Colonic mucosa (tissue), 4 donors: ENCODE measurements around the gene PYY. TPM values are rescaled to one million over a fixed set of nuclear protein-coding genes. Genes with fewer than 3 reads are reported as not detected.
A peak's percentile ranks its signal among the peaks of the same experiment; 100 is the strongest.

Source experiments
- DNase-seq: peaks from one replicate; pipeline ENCODE4 v3.0.0-alpha.2; 2020
- H3K27ac ChIP-seq: fragments of 200-600 bp; one replicate; pipeline ENCODE4 v1.8.0; 2021
- H3K27me3 ChIP-seq: fragments of 200-600 bp; one replicate; pipeline ENCODE4 v1.8.0; 2021
- H3K36me3 ChIP-seq: fragments of 200-600 bp; one replicate; pipeline ENCODE4 v1.8.0; 2021
- H3K4me1 ChIP-seq: fragments of 200-600 bp; one replicate; pipeline ENCODE4 v1.8.0; 2021; ENCODE audit warnings: mild to moderate bottlenecking
- H3K4me3 ChIP-seq: fragments of 200-600 bp; one replicate; pipeline ENCODE4 v1.8.0; 2021
- H3K9ac ChIP-seq, 2 donors: one replicate each; pipeline ENCODE4 v1.7.0; 2013; ENCODE audit warnings: control low read depth in 2 of 2, low read depth in 2 of 2, low read length in 2 of 2
- H3K9me3 ChIP-seq: fragments of 200-600 bp; one replicate; pipeline ENCODE4 v1.8.0; 2021
- intact Hi-C: fragments of 100-400 bp; cut with DNase I; formaldehyde crosslinking; loops from one replicate; pipeline ENCODE4 v1.14.1; 2022
- total RNA-seq, 2 donors: library from RNA; stranded (reverse); fragmentation: NEBNext Ultra II Directional in 1 of 2; extraction: Animal tissue kit (Norgen Biotek cat#: 25700) in 1 of 2; gene quantifications; one replicate each; pipeline ENCODE4 v1.2.1, GENCODE V29; 2021
- TF ChIP-seq, protein P1 (sequence below): fragments of 200-600 bp; IDR thresholded peaks from one replicate; pipeline ENCODE4 v1.8.0; 2022; ENCODE audit warnings: antibody characterized with exemption, mild to moderate bottlenecking
- donor health status: healthy.
- donor health status: DM: no; HTN: no; CAD: no.
- donor health status: DM: no; HTN: no; CAD: no.

PYY gene
- total RNA-seq, 2 donors from 2014 or later = 73.8 to 258 TPM

- Histone ChIP-seq H3K27me3 (peaks cover 19% of the 10 kb centered on the region), H3K36me3 (no peaks in the 10 kb centered on the region), H3K9me3 (no peaks in the 10 kb centered on the region), H3K4me3 (no peak overlapping the region), H3K27ac (no peak overlapping the region), H3K9ac (no peak overlapping the region), H3K4me1 (peaks cover 8% of the 10 kb centered on the region)
- no peak for DNase-seq
- TF ChIP-seq, protein P1, sequence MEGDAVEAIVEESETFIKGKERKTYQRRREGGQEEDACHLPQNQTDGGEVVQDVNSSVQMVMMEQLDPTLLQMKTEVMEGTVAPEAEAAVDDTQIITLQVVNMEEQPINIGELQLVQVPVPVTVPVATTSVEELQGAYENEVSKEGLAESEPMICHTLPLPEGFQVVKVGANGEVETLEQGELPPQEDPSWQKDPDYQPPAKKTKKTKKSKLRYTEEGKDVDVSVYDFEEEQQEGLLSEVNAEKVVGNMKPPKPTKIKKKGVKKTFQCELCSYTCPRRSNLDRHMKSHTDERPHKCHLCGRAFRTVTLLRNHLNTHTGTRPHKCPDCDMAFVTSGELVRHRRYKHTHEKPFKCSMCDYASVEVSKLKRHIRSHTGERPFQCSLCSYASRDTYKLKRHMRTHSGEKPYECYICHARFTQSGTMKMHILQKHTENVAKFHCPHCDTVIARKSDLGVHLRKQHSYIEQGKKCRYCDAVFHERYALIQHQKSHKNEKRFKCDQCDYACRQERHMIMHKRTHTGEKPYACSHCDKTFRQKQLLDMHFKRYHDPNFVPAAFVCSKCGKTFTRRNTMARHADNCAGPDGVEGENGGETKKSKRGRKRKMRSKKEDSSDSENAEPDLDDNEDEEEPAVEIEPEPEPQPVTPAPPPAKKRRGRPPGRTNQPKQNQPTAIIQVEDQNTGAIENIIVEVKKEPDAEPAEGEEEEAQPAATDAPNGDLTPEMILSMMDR = no peak
- intact Hi-C loops = loop anchor here (5.0 kb wide), 1 partner anchor 36 kb away; the partner anchor contains the start of gene PYY
Measured at GRCh38 chr17:43988301-43988700, 34.6 kb upstream of the PYY start.

DNA sequence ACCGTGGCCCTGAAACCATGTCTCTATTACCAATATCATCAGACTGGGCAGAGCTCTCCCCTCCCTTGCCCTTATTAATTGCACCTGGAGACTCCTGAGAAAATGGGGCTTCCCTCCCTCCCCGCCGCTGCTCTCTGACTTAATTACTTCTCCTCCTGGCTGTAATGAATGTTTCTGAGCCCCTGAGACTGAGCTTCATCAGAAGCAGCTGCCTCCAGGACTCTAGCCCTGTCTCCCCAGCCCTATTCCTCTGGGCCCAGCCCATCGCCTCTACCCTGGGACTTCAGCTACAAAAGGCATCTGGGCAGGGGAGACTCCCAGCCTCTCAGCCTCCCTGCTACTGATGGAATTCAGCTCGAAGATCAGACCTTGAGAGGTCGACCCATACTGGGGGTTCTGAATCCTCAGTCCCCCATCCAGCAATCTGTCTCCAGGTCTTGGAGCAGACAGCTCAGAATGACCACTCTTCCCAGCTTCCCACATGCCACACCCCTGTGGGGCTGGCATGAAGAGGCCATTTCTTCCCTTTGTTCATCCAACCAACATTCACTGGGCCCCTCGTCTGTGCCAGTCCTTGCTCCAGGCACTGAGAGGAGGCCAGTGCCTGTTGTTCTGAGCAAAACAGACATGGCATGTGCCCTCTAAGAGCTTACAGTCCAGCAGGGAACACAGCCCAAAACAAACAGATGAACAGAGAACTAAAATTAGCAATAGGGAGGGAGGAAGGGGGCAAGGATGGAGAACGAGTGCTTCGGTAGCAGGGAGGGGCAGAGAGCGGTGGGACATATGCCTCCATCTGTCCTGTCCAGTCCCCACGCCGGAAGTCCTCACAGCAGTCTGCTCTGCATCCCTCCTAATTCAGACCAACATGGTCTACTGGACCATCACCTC, 33.6 kb upstream of the PYY start:
- H3K27me3 ChIP-seq = peaks cover 26% of the 10 kb centered on the region
- no peaks in the 10 kb centered on the region for H3K9me3 ChIP-seq
- intact Hi-C loops = loop anchor here (5.0 kb wide), 1 partner anchor 35 kb away; the partner anchor contains the start of gene PYY
- no peak overlapping the region for H3K9ac ChIP-seq
- TF ChIP-seq, protein P1 = no peak
- H3K4me1 ChIP-seq = peaks cover 8% of the 10 kb centered on the region
- no peak overlapping the region for H3K4me3 ChIP-seq
- no peaks in the 10 kb centered on the region for H3K36me3 ChIP-seq
- no peak for DNase-seq
- H3K27ac ChIP-seq = no peak overlapping the region

- intact Hi-C loops = loop anchor here (5.0 kb wide), 1 partner anchor 34 kb away; the partner anchor contains the start of gene PYY
- no peak for DNase-seq
Measured at GRCh38 chr17:43986225-43986981, 32.7 kb upstream of the PYY start.

DNA sequence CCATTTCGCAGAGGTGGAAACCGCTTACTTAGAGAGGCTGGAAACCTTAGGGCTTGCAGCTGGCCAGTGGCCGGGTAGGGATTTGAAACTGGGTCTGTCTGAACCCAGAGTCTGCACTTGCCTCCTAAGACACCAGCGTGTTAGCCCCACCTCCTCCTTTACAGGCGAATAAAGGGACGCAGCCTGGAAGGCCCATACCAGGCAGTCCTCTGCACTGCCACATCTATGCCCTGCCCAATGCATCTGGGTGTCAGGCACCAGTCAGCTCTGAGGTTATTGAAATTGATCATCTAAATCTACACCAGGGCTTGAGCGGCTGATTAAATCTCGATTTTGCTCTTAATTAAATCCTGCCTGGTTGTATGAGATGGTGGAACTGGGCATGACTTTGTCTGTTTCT, 30.8 kb upstream of the PYY start:
- intact Hi-C loops = no loop called here
- H3K36me3 ChIP-seq = no peaks in the 10 kb centered on the region
- H3K27me3 ChIP-seq = peaks cover 29% of the 10 kb centered on the region
- H3K4me3 ChIP-seq = peak overlapping the region; percentile 26
- no peak overlapping the region for H3K27ac ChIP-seq
- H3K9ac ChIP-seq = no peak overlapping the region
- H3K9me3 ChIP-seq = no peaks in the 10 kb centered on the region
- H3K4me1 ChIP-seq = peaks cover 8% of the 10 kb centered on the region
- TF ChIP-seq, protein P1 = no peak
- no peak for DNase-seq

More at GRCh38 chr17:43986225-43986981, 32.7 kb upstream of the PYY start:
- Histone ChIP-seq H3K27me3 (peaks cover 29% of the 10 kb centered on the region), H3K9me3 (no peaks in the 10 kb centered on the region), H3K4me3 (no peak overlapping the region), H3K36me3 (no peaks in the 10 kb centered on the region), H3K9ac (no peak overlapping the region), H3K27ac (no peak overlapping the region), H3K4me1 (peaks cover 8% of the 10 kb centered on the region)
- TF ChIP-seq, protein P1 = no peak
